Activated CD8-positive, alpha-beta T cell treated with anti-CD3 and anti-CD28 coated beads for 36 hours (primary cell): Measurements from ENCODE around the gene CCND1. TPM values are rescaled to one million over a fixed set of nuclear protein-coding genes. Genes with fewer than 3 reads are reported as not detected.

ENCODE experiments used
- ATAC-seq: fragments of 200-7000 bp; cut with Tn5 transposase; one replicate; pipeline ENCODE4 v1.10.0; 2021; ENCODE audit warnings: mild to moderate bottlenecking, moderate library complexity
- CTCF ChIA-PET: fragments of 350-600 bp; sonication (Branson Sonifier 250); formaldehyde crosslinking; loops from one replicate; lab custom pipeline; 2021; ENCODE audit warnings: antibody characterized with exemption; lab: Charles Lee
- POLR2A ChIA-PET: fragments of 350-600 bp; sonication (Branson Sonifier 250); formaldehyde crosslinking; loops from one replicate; lab custom pipeline; 2021; ENCODE audit warnings: antibody characterized with exemption; lab: Charles Lee
- DNase-seq: peaks from one replicate; pipeline ENCODE4 v3.0.0-alpha.2; 2020
- H3K27ac Mint-ChIP-seq: one replicate; pipeline ENCODE4 v1.8.0; 2021; ENCODE audit warnings: mild to moderate bottlenecking, mixed read lengths
- H3K27me3 Mint-ChIP-seq: one replicate; pipeline ENCODE4 v1.8.0; 2021; ENCODE audit warnings: mixed read lengths
- H3K36me3 Mint-ChIP-seq: one replicate; pipeline ENCODE4 v1.8.0; 2021; ENCODE audit warnings: low read depth, mixed read lengths
- H3K4me1 Mint-ChIP-seq: one replicate; pipeline ENCODE4 v1.8.0; 2021; ENCODE audit warnings: low read depth, mixed read lengths
- H3K4me3 Mint-ChIP-seq: one replicate; pipeline ENCODE4 v1.8.0; 2021; ENCODE audit warnings: mild to moderate bottlenecking, moderate library complexity, mixed read lengths
- H3K9me3 Mint-ChIP-seq: one replicate; pipeline ENCODE4 v1.8.0; 2021; ENCODE audit warnings: mixed read lengths
- intact Hi-C: fragments of 100-400 bp; cut with micrococcal nuclease; formaldehyde crosslinking; loops from one replicate; pipeline ENCODE4 v1.10.0; 2022
- total RNA-seq, 2 experiments: library from RNA; stranded (reverse); gene quantifications; one replicate each; pipeline ENCODE4 v1.2.3, GENCODE V29; 2021
- TF ChIP-seq, protein P1 (sequence below): fragments of 200-600 bp; IDR thresholded peaks from one replicate; pipeline ENCODE4 v1.8.0; 2022; ENCODE audit warnings: antibody characterized with exemption, mild to moderate bottlenecking

CCND1 gene
- total RNA-seq, 2 experiments from 2014 or later, result 2.8 to 3.3 TPM

DNA sequence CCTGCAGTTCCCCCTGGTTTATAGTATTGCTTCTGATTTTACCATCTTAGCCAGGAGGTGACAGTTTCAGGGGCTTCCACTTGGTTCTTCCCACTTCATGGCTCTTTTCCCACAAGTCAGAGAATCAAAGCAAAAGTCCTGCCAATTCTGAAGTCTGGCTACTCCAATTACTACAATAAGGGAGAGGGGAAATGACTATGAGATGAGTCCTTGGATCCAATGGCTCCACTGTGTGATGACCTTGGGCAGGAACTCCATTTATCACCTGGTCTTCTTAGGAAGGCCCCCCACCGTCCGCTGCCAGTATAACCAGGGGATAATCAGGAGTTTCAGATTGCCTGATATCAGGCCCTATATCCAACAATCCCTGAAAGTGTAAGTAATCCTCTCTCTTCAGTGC is 31.6 kb upstream of the CCND1 start:
- no peak for ATAC-seq
- intact Hi-C loops, result no loop called here
- no peak for DNase-seq
- ChIA-PET CTCF (no interaction called here), POLR2A (no interaction called here)
- Mint-ChIP-seq H3K27me3 (peaks cover 10% of the 10 kb centered on the region), H3K4me3 (no peak overlapping the region), H3K36me3 (no peaks in the 10 kb centered on the region), H3K4me1 (no peaks in the 10 kb centered on the region), H3K9me3 (peaks cover 10% of the 10 kb centered on the region), H3K27ac (no peak overlapping the region)
- TF ChIP-seq, protein P1, sequence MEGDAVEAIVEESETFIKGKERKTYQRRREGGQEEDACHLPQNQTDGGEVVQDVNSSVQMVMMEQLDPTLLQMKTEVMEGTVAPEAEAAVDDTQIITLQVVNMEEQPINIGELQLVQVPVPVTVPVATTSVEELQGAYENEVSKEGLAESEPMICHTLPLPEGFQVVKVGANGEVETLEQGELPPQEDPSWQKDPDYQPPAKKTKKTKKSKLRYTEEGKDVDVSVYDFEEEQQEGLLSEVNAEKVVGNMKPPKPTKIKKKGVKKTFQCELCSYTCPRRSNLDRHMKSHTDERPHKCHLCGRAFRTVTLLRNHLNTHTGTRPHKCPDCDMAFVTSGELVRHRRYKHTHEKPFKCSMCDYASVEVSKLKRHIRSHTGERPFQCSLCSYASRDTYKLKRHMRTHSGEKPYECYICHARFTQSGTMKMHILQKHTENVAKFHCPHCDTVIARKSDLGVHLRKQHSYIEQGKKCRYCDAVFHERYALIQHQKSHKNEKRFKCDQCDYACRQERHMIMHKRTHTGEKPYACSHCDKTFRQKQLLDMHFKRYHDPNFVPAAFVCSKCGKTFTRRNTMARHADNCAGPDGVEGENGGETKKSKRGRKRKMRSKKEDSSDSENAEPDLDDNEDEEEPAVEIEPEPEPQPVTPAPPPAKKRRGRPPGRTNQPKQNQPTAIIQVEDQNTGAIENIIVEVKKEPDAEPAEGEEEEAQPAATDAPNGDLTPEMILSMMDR, result no peak

DNA sequence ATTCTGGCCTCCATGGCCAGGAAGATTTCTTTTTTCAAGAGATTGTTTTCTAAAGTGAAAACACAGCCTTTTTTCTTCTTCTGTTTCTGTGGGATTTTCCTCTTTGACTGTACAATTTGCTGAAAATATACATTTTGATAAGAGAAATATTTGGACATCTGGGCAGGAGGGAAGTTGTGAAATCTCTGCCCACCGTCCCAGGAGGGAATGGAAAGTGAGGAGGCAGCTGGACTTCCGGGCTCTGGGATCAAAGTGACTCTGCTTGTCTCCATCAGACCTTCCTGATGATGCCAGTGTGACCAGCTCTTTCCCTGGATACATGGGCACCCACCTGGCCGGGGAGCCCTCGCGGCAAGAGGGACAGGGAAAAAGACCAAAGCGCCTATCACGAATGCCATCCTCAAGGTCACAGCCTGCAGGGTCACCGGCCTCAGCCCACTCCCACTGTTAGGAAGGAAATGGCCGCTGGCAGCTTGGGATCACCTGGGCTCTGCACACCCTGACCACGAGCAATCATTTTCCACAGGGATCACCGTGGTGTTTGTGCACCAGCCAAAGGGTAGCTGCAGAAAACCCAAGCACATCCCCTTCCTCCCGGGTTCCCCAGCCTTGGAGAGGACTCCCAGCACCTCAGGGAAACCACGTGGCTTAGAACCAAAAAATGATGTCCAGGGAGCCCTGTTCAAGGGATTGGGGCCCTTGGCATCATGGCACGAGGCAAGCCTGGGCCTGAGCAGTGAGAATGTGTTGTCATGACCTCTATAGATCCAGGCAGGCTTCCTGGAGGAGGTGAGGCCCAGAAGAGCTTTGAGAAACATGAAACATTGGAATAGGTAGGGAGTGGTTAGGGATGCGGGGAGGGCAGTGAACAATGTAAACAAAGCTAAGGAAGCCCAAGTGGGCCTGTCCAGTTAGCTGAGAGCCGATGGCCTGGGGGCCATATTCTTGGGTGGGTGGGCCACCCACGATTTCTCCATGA is 29.1 kb upstream of the CCND1 start:
- ChIA-PET CTCF (no interaction called here), POLR2A (no interaction called here)
- no peak overlapping the region for H3K27ac Mint-ChIP-seq
- no peak for DNase-seq
- peaks cover 10% of the 10 kb centered on the region for H3K9me3 Mint-ChIP-seq
- H3K4me3 Mint-ChIP-seq, result no peak overlapping the region
- no peak for ATAC-seq
- intact Hi-C loops, result no loop called here
- H3K27me3 Mint-ChIP-seq, result peaks cover 6% of the 10 kb centered on the region
- TF ChIP-seq, protein P1, result no peak
- no peaks in the 10 kb centered on the region for H3K36me3 Mint-ChIP-seq
- H3K4me1 Mint-ChIP-seq, result no peaks in the 10 kb centered on the region

DNA sequence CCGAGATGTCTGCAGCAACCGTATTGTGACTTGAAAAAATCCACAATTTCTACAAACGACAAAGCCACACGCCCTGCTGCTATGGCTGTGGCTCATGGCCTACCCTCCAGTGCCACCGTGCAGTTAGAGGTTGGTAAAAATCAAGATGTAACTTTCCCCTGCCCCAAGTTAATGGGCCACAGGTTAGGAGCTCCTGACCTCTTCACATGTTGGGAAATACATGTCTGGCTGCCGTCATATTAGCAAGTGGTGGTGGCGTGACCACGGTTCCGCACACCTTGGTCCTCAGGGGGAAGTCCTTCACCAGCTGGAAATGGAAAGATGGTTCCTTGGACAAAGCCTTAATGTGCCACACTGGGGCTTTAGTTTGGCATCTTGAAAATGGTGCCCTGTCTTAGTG is 27.4 kb upstream of the CCND1 start:
- intact Hi-C loops, result no loop called here
- CTCF ChIA-PET, result no interaction called here
- Mint-ChIP-seq H3K4me1 (no peaks in the 10 kb centered on the region), H3K36me3 (no peaks in the 10 kb centered on the region), H3K9me3 (peaks cover 5% of the 10 kb centered on the region), H3K27ac (no peak overlapping the region), H3K27me3 (peaks cover 7% of the 10 kb centered on the region), H3K4me3 (no peak overlapping the region)
- DNase-seq (no peak), ATAC-seq (no peak)
- TF ChIP-seq, protein P1, result no peak
- POLR2A ChIA-PET, result no interaction called here

DNA sequence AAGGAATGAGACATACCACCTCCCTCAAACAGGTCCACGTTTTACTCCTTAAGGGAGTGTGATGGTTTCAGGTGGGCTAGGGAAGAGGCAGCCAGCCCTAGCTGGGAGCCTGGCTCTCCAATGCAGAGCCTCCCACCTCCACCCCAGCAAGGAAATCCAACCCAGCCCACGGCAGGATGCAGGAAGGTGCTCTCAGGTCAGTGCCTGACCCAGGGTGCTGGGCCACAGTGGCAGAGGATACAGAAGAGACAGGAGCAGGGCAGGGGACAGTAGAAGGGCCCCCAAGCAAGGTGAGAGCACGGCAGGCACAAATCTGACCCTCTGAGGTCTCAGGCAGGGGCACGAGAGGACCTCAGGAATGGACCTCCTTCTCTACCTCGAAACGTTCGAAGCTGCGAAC is 26.9 kb upstream of the CCND1 start:
- DNase-seq (no peak), ATAC-seq (no peak)
- Mint-ChIP-seq H3K4me1 (no peaks in the 10 kb centered on the region), H3K36me3 (no peaks in the 10 kb centered on the region), H3K27me3 (peaks cover 6% of the 10 kb centered on the region), H3K27ac (no peak overlapping the region), H3K4me3 (no peak overlapping the region), H3K9me3 (peaks cover under 1% of the 10 kb centered on the region)
- CTCF ChIA-PET, result no interaction called here
- intact Hi-C loops, result no loop called here
- POLR2A ChIA-PET, result no interaction called here
- TF ChIP-seq, protein P1, result no peak

DNA sequence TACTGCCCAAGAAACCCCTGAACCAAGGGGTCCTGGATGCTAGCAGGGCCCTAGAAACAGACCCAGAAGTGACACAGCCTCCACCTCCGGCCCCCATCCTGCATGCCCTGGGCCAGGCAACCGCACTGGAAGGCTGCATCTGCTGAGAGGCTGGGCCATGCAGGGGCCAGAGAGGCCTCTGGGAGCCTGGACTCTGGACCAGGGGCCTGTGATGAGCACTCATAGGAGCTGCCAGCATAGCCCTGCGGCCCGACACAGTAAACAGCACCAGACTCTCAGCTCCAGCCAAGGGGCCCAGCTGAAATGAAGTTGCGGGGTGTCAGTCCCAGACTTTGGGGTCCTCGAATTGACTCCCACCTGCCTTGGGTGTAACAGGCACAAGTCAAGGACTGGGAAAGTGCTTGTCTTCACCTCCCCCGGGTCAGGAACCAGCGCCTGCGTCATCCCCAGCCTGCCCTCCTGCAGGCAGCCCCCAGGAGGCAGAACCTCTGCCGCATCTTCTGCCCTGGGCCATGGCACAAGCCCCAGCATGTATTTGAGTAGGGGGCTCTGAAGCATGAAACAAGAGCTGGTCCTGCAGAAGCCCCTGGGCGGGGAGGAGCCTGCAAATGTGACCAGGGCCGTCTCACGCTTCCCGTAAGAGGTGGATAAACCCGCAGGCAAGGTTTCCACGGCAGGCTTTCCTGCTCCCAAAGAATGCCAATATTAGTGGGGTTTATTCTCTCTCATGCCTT is 25.2 kb upstream of the CCND1 start:
- H3K27me3 Mint-ChIP-seq, result peaks cover 8% of the 10 kb centered on the region
- ChIA-PET POLR2A (no interaction called here), CTCF (no interaction called here)
- TF ChIP-seq, protein P1, result no peak
- H3K36me3 Mint-ChIP-seq, result no peaks in the 10 kb centered on the region
- intact Hi-C loops, result no loop called here
- no peak overlapping the region for H3K4me3 Mint-ChIP-seq
- DNase-seq, result no peak
- no peak for ATAC-seq
- no peaks in the 10 kb centered on the region for H3K9me3 Mint-ChIP-seq
- H3K27ac Mint-ChIP-seq, result no peak overlapping the region
- H3K4me1 Mint-ChIP-seq, result no peaks in the 10 kb centered on the region
